Testis (tissue), 2 donors: ENCODE data around the gene CCDC122.

ENCODE experiments used
- POLR2A ChIP-seq: fragments of 450-650 bp; IDR thresholded peaks from one replicate; pipeline ENCODE4 v1.6.1; 2017; ENCODE audit warnings: antibody characterized with exemption, mild to moderate bottlenecking, moderate library complexity
- TF ChIP-seq, protein P1 (sequence below), 3 experiments: fragments of 450-650 bp in 2 of 3; fragments of 200-600 bp in 1 of 3; sonication (generic) in 1 of 3; IDR thresholded peaks; one replicate each; pipeline ENCODE4 v1.5.1; 2016 to 2019; ENCODE audit warnings: antibody characterized with exemption in 3 of 3, mild to moderate bottlenecking in 2 of 3, moderate library complexity in 1 of 3

DNA sequence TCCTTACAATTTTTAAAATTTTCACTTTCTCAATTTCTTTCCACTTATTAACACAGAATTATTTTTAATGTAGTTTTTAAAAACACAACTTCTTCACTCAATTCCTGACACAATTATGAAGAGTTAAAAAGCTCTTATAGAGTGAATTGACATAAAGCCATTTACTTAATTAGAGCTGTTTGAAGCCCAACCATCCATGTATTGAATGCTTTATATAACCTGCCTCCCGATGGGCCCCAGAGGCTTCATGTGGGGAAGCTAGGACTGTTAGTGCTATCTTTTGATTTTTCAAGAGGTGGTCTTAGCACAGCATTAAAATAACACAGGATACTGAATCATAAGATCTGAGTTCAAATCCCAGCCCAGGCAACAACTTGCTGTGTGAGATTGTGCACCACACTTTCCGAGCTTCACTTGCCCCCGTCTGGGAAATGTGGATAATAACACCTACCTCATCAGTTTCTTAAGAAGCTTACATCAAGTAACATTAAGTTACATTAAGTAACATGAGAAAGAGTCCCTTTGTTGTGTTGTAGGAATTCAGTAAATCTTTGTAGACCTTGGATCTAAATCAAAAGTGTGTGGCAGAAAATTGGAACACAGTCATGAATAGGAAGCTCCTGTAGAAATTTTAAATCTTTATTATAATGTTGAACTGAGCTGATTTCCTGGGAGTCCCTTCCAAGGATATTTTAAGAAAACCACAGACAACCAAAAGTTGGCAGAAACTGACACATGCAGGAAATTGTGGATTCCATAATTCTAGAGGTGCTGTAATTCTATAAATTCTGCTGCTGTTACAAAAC lies 87.3 kb downstream of the CCDC122 start:
- TF ChIP-seq, protein P1, sequence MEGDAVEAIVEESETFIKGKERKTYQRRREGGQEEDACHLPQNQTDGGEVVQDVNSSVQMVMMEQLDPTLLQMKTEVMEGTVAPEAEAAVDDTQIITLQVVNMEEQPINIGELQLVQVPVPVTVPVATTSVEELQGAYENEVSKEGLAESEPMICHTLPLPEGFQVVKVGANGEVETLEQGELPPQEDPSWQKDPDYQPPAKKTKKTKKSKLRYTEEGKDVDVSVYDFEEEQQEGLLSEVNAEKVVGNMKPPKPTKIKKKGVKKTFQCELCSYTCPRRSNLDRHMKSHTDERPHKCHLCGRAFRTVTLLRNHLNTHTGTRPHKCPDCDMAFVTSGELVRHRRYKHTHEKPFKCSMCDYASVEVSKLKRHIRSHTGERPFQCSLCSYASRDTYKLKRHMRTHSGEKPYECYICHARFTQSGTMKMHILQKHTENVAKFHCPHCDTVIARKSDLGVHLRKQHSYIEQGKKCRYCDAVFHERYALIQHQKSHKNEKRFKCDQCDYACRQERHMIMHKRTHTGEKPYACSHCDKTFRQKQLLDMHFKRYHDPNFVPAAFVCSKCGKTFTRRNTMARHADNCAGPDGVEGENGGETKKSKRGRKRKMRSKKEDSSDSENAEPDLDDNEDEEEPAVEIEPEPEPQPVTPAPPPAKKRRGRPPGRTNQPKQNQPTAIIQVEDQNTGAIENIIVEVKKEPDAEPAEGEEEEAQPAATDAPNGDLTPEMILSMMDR (IDR thresholded peaks at IDR 0.05), result no peak
- no peak for TF ChIP-seq POLR2A
